HG02840 (cell line): ENCODE results near the gene IGFBP4.
A peak's percentile ranks its signal among the peaks of the same experiment; 100 is the strongest.
"Not testable (repeated sequence)": the region's sequence is repeated elsewhere in the genome, so short reads cannot be mapped to it uniquely, and the experiment has no call there.

Experiments
- ATAC-seq: cut with Tn5 transposase; IDR thresholded peaks from one replicate; pipeline ENCODE4 v1.9.1; 2021; ENCODE audit warnings: mild to moderate bottlenecking, moderate library complexity, moderate number of reproducible peaks; ENCODE audit not compliant: unreplicated experiment, low FRiP score

IGFBP4 gene

GRCh38 chr17:40443196-40443987 lies at the start of gene IGFBP4:
Gene IGFBP4, plus strand, starts transcription at chr17:40443450. Its CDS starts 286 bp downstream, at chr17:40443736.
- ATAC-seq = no peak

GRCh38 chr17:40399185-40399584 lies 44.1 kb upstream of the IGFBP4 start:
- no peak for ATAC-seq

- ATAC-seq = no peak
Measured at GRCh38 chr17:40402668-40403067, 40.6 kb upstream of the IGFBP4 start.

- ATAC-seq = no peak
Measured at GRCh38 chr17:40404003-40404402, 39.2 kb upstream of the IGFBP4 start.

- ATAC-seq = no peak
Measured at GRCh38 chr17:40407460-40407859, 35.8 kb upstream of the IGFBP4 start.

- not testable (repeated sequence) for ATAC-seq
Measured at GRCh38 chr17:40409540-40409939, 33.7 kb upstream of the IGFBP4 start.

- ATAC-seq = no peak
Measured at GRCh38 chr17:40410082-40410481, 33.2 kb upstream of the IGFBP4 start.

- no peak for ATAC-seq
Measured at GRCh38 chr17:40411821-40412220, 31.4 kb upstream of the IGFBP4 start.

GRCh38 chr17:40412880-40413279 lies 30.4 kb upstream of the IGFBP4 start:
- ATAC-seq = no peak

- not testable (repeated sequence) for ATAC-seq
Measured at GRCh38 chr17:40414312-40414711, 28.9 kb upstream of the IGFBP4 start.

GRCh38 chr17:40415390-40415789 lies 27.9 kb upstream of the IGFBP4 start:
- no peak for ATAC-seq

GRCh38 chr17:40416671-40417070 lies 26.6 kb upstream of the IGFBP4 start:
- no peak for ATAC-seq

- ATAC-seq = peak; percentile 4
Measured at GRCh38 chr17:40417258-40417608, 26.0 kb upstream of the IGFBP4 start.

GRCh38 chr17:40417609-40418427 lies 25.4 kb upstream of the IGFBP4 start, which contains the start of gene TOP2A:
Gene TOP2A, minus strand, starts transcription at chr17:40417896. Its CDS starts 105 bp downstream, at chr17:40417791.
- peak; percentile 93 for ATAC-seq

- ATAC-seq = no peak
Measured at GRCh38 chr17:40418428-40418706, 24.9 kb upstream of the IGFBP4 start.

- no peak for ATAC-seq
Measured at GRCh38 chr17:40419559-40420331, 23.5 kb upstream of the IGFBP4 start.

GRCh38 chr17:40422990-40423633 lies 20.1 kb upstream of the IGFBP4 start:
- no peak for ATAC-seq

GRCh38 chr17:40425741-40426140 lies 17.5 kb upstream of the IGFBP4 start:
- no peak for ATAC-seq

GRCh38 chr17:40427002-40427491 lies 16.2 kb upstream of the IGFBP4 start:
- no peak for ATAC-seq
